CD14-positive monocyte (primary cell): Measurements from ENCODE around the gene EIF3B. TPM values are rescaled to one million over a fixed set of nuclear protein-coding genes. Genes with fewer than 3 reads are reported as not detected.
A peak's percentile ranks its signal among the peaks of the same experiment; 100 is the strongest.
"Not testable (repeated sequence)": the region's sequence is repeated elsewhere in the genome, so short reads cannot be mapped to it uniquely, and the experiment has no call there.

Experiments used
- DNase-seq, 3 donors: peaks; one replicate each; pipeline ENCODE4 v3.0.0-alpha.2; 2011 to 2022
- H2AFZ ChIP-seq: 2 replicates; pipeline ENCODE4 v1.6.0; 2012; ENCODE audit warnings: mild to moderate bottlenecking, low read depth, low read length, inconsistent platforms; ENCODE audit not compliant: insufficient read depth, poor library complexity, severe bottlenecking
- H3K27ac ChIP-seq, 2 donors: 1 replicate in 1 of 2; 2 replicates in 1 of 2; pipeline ENCODE4 v1.5.1; 2012 to 2013; ENCODE audit warnings: low read length in 2 of 2, control low read depth in 1 of 2, inconsistent platforms in 1 of 2, low read depth in 1 of 2, mild to moderate bottlenecking in 1 of 2
- H3K27me3 ChIP-seq, 2 donors: one replicate each; pipeline versions ENCODE4 v1.6.0 to v1.6.1; 2011 to 2013; ENCODE audit warnings: low read length in 2 of 2; ENCODE audit not compliant: control insufficient read depth in 2 of 2, insufficient read depth in 2 of 2
- H3K36me3 ChIP-seq, 2 donors: replicated peaks in 1 of 2; 1 replicate in 1 of 2; 2 replicates in 1 of 2; pipeline versions ENCODE4 v1.5.1 to v1.6.1; 2012 to 2013; ENCODE audit warnings: low read length in 2 of 2, control low read depth in 1 of 2, inconsistent platforms in 1 of 2, mild to moderate bottlenecking in 1 of 2; ENCODE audit not compliant: insufficient read depth in 2 of 2, control insufficient read depth in 1 of 2
- H3K4me1 ChIP-seq, 2 donors: 1 replicate in 1 of 2; 2 replicates in 1 of 2; pipeline versions ENCODE4 v1.5.1 to v1.6.1; 2012 to 2013; ENCODE audit warnings: low read length in 2 of 2, control low read depth in 1 of 2, inconsistent platforms in 1 of 2, mild to moderate bottlenecking in 1 of 2, moderate library complexity in 1 of 2; ENCODE audit not compliant: insufficient read depth in 2 of 2, control insufficient read depth in 1 of 2
- H3K4me2 ChIP-seq: replicated peaks from 2 replicates; pipeline ENCODE3; 2012; ENCODE audit warnings: low read length, moderate library complexity, mild to moderate bottlenecking; ENCODE audit not compliant: poor library complexity, severe bottlenecking; ENCODE audit errors: extremely low read depth
- H3K4me3 ChIP-seq, 3 experiments: fragments of 200-600 bp in 1 of 3; sonication (generic) in 1 of 3; replicated peaks in 1 of 3; 1 replicate in 2 of 3; 2 replicates in 1 of 3; pipeline ENCODE4 v1.5.1; 2011 to 2013; ENCODE audit warnings: low read length in 3 of 3, mild to moderate bottlenecking in 3 of 3, control low read depth in 2 of 3, low read depth in 2 of 3, inconsistent platforms in 1 of 3, moderate library complexity in 1 of 3
- H3K79me2 ChIP-seq: 2 replicates; pipeline ENCODE4 v1.6.0; 2012; ENCODE audit warnings: mild to moderate bottlenecking, control low read depth, inconsistent platforms, low read length, moderate library complexity; ENCODE audit not compliant: insufficient read depth
- H3K9ac ChIP-seq: 2 replicates; pipeline ENCODE4 v1.6.0; 2017; ENCODE audit warnings: low read length, mild to moderate bottlenecking; ENCODE audit not compliant: insufficient read depth, poor library complexity, severe bottlenecking
- H3K9me3 ChIP-seq, 2 donors: replicated peaks in 1 of 2; 1 replicate in 1 of 2; 2 replicates in 1 of 2; pipeline versions ENCODE4 v1.5.1 to v1.6.1; 2012 to 2013; ENCODE audit warnings: low read length in 2 of 2, control low read depth in 1 of 2; ENCODE audit not compliant: control insufficient read depth in 1 of 2, insufficient read depth in 1 of 2
- H4K20me1 ChIP-seq: 2 replicates; pipeline ENCODE4 v1.6.0; 2012; ENCODE audit warnings: mild to moderate bottlenecking, low read length, control low read depth, moderate library complexity; ENCODE audit not compliant: insufficient read depth
- H3K27ac Mint-ChIP-seq, 7 donors: one replicate each; pipeline ENCODE4 v1.8.0; 2020; ENCODE audit warnings: mild to moderate bottlenecking in 7 of 7, mixed read lengths in 7 of 7, moderate library complexity in 6 of 7, inconsistent platforms in 2 of 7
- H3K27me3 Mint-ChIP-seq, 3 donors: one replicate each; pipeline ENCODE4 v1.8.0; 2021 to 2022; ENCODE audit warnings: low read depth in 3 of 3, mild to moderate bottlenecking in 3 of 3, mixed read lengths in 3 of 3, moderate library complexity in 3 of 3, inconsistent platforms in 1 of 3
- H3K36me3 Mint-ChIP-seq, 2 donors: one replicate each; pipeline ENCODE4 v1.8.0; 2020; ENCODE audit warnings: mixed read lengths in 2 of 2, inconsistent platforms in 1 of 2, mild to moderate bottlenecking in 1 of 2
- H3K4me1 Mint-ChIP-seq: one replicate; pipeline ENCODE4 v1.8.0; 2020; ENCODE audit warnings: mild to moderate bottlenecking, mixed read lengths
- H3K4me3 Mint-ChIP-seq, 2 donors: one replicate each; pipeline ENCODE4 v1.8.0; 2020; ENCODE audit warnings: mild to moderate bottlenecking in 2 of 2, mixed read lengths in 2 of 2, moderate library complexity in 1 of 2
- H3K9me3 Mint-ChIP-seq, 7 donors: one replicate each; pipeline ENCODE4 v1.8.0; 2020 to 2022; ENCODE audit warnings: mixed read lengths in 7 of 7, mild to moderate bottlenecking in 6 of 7, moderate library complexity in 6 of 7, inconsistent platforms in 2 of 7
- WGBS: methylation state at CpG from one replicate; pipeline ENCODE4 v1.1.5; 2013; ENCODE audit warnings: missing lambda C conversion rate; ENCODE audit not compliant: insufficient coverage; 5-methylcytosine and 5-hydroxymethylcytosine counted together
- intact Hi-C, 2 donors: fragments of 100-400 bp; cut with micrococcal nuclease; formaldehyde crosslinking; loops; one replicate each; pipeline versions ENCODE4 v1.15.0 to v1.15.1; 2023
- polyA plus RNA-seq, 3 donors: library from polyadenylated mRNA; depleted of rRNA in 1 of 3; unstranded in 2 of 3; stranded (reverse) in 1 of 3; fragments of 300-500 nt in 2 of 3; fragments of >200 nt in 1 of 3; fragmentation: Illumina TruSeq in 2 of 3; gene quantifications; 1 replicate in 2 of 3; 2 replicates in 1 of 3; pipeline ENCODE4 v1.2.3, GENCODE V29; 2012 to 2021
- TF ChIP-seq, protein P1 (sequence below): fragments of 200-600 bp; IDR thresholded peaks from one replicate; pipeline ENCODE4 v1.8.0; 2022; ENCODE audit warnings: antibody characterized with exemption, mild to moderate bottlenecking

Gene EIF3B
- polyA plus RNA-seq, 3 donors, result 46.0 to 89.1 (median 69.2) TPM

DNA sequence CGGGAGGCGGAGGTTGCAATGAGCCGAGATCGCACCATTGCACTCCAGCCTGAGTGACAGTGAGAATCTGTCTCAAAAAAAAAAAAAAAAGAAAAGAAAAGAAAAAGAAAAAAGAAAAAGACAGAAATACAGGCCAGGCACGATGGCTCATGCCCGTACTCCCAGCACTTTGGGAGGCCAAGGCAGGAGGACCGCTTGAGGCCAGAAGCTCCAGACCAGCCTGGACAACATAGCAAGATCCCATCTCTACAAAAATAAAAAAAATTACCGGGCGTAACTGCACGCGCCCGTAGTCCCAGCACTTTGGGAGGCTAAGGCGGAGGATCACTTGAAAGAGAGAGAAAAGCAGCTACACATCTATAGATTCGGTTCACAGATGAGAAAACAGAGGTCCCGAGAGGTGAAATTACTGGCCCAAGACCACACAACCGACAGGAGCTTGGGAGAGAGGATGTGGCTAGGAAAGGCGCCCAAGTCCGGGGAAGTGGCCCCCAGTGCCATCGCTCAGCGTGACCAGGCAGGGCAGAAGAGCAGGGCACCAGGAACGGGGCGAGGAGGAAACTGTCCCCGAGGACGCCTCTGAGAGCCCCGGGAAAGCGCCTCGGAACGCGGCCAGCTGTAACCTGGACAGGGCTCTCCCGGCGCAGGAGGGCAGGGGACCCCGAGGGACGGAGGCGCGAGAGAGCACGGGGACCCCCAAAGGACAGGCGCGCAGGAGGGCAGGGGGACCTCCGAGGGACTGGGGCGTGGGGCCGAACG is 41.0 kb upstream of the EIF3B start:
- H2AFZ ChIP-seq, result peak overlapping the region; percentile 90
- peaks cover 40% of the 10 kb centered on the region for H3K79me2 ChIP-seq
- H3K27me3 Mint-ChIP-seq, result peaks cover 0 to 4% (median 2%) of the 10 kb centered on the region in 3 donors
- intact Hi-C loops, result loop anchor here (2.0 to 5.0 kb wide), 3 partner anchors 41 to 89 kb away; partner anchors contain the start of genes MRM2 (in 2 of the 2), NUDT1 (in 2 of the 2), CHST12 (in 1 of the 2) and EIF3B (in 1 of the 2)
- peak overlapping the region; percentile 91 to 99 for H3K4me3 Mint-ChIP-seq
- no peaks in the 10 kb centered on the region for H3K27me3 ChIP-seq
- peak overlapping the region; percentile 56 to 83 (median 78) for H3K4me3 ChIP-seq
- H3K27ac Mint-ChIP-seq, result peak overlapping the region in 6 of 7 donors; percentile 64 to 92 (median 85)
- WGBS, result 9% methylated on average over 33 of the region's 42 CpGs
- TF ChIP-seq, protein P1, sequence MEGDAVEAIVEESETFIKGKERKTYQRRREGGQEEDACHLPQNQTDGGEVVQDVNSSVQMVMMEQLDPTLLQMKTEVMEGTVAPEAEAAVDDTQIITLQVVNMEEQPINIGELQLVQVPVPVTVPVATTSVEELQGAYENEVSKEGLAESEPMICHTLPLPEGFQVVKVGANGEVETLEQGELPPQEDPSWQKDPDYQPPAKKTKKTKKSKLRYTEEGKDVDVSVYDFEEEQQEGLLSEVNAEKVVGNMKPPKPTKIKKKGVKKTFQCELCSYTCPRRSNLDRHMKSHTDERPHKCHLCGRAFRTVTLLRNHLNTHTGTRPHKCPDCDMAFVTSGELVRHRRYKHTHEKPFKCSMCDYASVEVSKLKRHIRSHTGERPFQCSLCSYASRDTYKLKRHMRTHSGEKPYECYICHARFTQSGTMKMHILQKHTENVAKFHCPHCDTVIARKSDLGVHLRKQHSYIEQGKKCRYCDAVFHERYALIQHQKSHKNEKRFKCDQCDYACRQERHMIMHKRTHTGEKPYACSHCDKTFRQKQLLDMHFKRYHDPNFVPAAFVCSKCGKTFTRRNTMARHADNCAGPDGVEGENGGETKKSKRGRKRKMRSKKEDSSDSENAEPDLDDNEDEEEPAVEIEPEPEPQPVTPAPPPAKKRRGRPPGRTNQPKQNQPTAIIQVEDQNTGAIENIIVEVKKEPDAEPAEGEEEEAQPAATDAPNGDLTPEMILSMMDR, result no peak
- peak overlapping the region; percentile 36 to 78 for H3K27ac ChIP-seq
- H3K9ac ChIP-seq, result peak overlapping the region; percentile 84
- peaks cover 5% of the 10 kb centered on the region for H4K20me1 ChIP-seq
- no peaks in the 10 kb centered on the region for H3K9me3 ChIP-seq
- peak overlapping the region; percentile 91 for H3K4me2 ChIP-seq
- peaks cover 34% of the 10 kb centered on the region for H3K4me1 Mint-ChIP-seq
- peak in 1 of 3 donors; percentile 35 for DNase-seq
- peaks cover 0 to 5% (median 0%) of the 10 kb centered on the region in 7 donors for H3K9me3 Mint-ChIP-seq
- no peaks in the 10 kb centered on the region for H3K36me3 ChIP-seq
- H3K36me3 Mint-ChIP-seq, result peaks cover 7 to 10% of the 10 kb centered on the region in 2 donors
- H3K4me1 ChIP-seq, result peaks cover 11 to 23% of the 10 kb centered on the region in 2 donors

GRCh38 chr7:2314209-2314955 is 40.2 kb upstream of the EIF3B start, which contains the start of gene SNX8:
TSS of gene SNX8 (minus strand) at chr7:2314441. CDS start at chr7:2314421, 20 bp downstream.
- Mint-ChIP-seq H3K27me3 (peaks cover 1 to 6% (median 2%) of the 10 kb centered on the region in 3 donors), H3K4me1 (peaks cover 34% of the 10 kb centered on the region), H3K36me3 (peaks cover 7 to 10% of the 10 kb centered on the region in 2 donors), H3K9me3 (peaks cover 0 to 5% (median 0%) of the 10 kb centered on the region in 7 donors), H3K4me3 (peak within 1 kb of the TSS; percentile 91 to 99), H3K27ac (peak within 1 kb of the TSS in 6 of 7 donors; percentile 64 to 92 (median 85))
- no peaks in the 10 kb centered on the region for H3K9me3 ChIP-seq
- H3K4me1 ChIP-seq, result peaks cover 11 to 23% of the 10 kb centered on the region in 2 donors
- H3K9ac ChIP-seq, result peak within 1 kb of the TSS; percentile 84
- H3K4me3 ChIP-seq, result peak within 1 kb of the TSS; percentile 63 to 83 (median 78)
- H3K36me3 ChIP-seq, result no peaks in the 10 kb centered on the region
- no peaks in the 10 kb centered on the region for H3K27me3 ChIP-seq
- H4K20me1 ChIP-seq, result peaks cover 5% of the 10 kb centered on the region
- peaks cover 35% of the 10 kb centered on the region for H3K79me2 ChIP-seq
- peak within 1 kb of the TSS; percentile 90 for H2AFZ ChIP-seq
- peak; percentile 82 to 90 (median 84) for DNase-seq
- TF ChIP-seq, protein P1, result no peak
- 1% methylated on average over 77 of the region's 78 CpGs for WGBS
- intact Hi-C loops, result loop anchor here (2.0 to 5.0 kb wide), 3 partner anchors 40 to 88 kb away; partner anchors contain the start of genes MRM2 (in 2 of the 2), NUDT1 (in 2 of the 2), CHST12 (in 1 of the 2) and EIF3B (in 1 of the 2)
- H3K27ac ChIP-seq, result peak within 1 kb of the TSS; percentile 36 to 78
- H3K4me2 ChIP-seq, result peak within 1 kb of the TSS; percentile 91

GRCh38 chr7:2314956-2315530 is 39.6 kb upstream of the EIF3B start:
- not testable (repeated sequence) for H3K27ac ChIP-seq, H3K9me3 Mint-ChIP-seq, H3K9ac ChIP-seq, H3K36me3 Mint-ChIP-seq, H3K4me3 Mint-ChIP-seq, H4K20me1 ChIP-seq, H3K9me3 ChIP-seq, H3K27me3 Mint-ChIP-seq, H3K36me3 ChIP-seq, H3K27ac Mint-ChIP-seq, DNase-seq, H3K27me3 ChIP-seq, H2AFZ ChIP-seq
- intact Hi-C loops, result loop anchor here (2.0 to 5.0 kb wide), 3 partner anchors 40 to 87 kb away; partner anchors contain the start of genes MRM2 (in 2 of the 2), NUDT1 (in 2 of the 2), CHST12 (in 1 of the 2) and EIF3B (in 1 of the 2)
- H3K4me2 ChIP-seq, result peak overlapping the region; percentile 91
- peak overlapping the region in 1 of 3 experiments; percentile 83 for H3K4me3 ChIP-seq
- peaks cover 29% of the 10 kb centered on the region for H3K79me2 ChIP-seq
- 69% methylated on average over 3 of the region's 3 CpGs for WGBS
- peaks cover 34% of the 10 kb centered on the region for H3K4me1 Mint-ChIP-seq
- H3K4me1 ChIP-seq, result peaks cover 11 to 23% of the 10 kb centered on the region in 2 donors
